HepG2 (cell line): Measurements from ENCODE around the gene SAA1. TPM values are rescaled to one million over a fixed set of nuclear protein-coding genes. Genes with fewer than 3 reads are reported as not detected.

Experiments
- ATAC-seq: fragments of 200-7000 bp; cut with Tn5 transposase; 3 replicates; pipeline ENCODE4 v1.9.1; 2020; ENCODE audit warnings: mild to moderate bottlenecking, moderate library complexity
- BruUV-seq: library from RNA; stranded (reverse); fragments of 400-500 nt; replicated peaks from 2 replicates; lab custom pipeline; 2021; lab: Mats Ljungman, UMichigan
- CTCF ChIA-PET: fragments of 300-600 bp; formaldehyde crosslinking; extraction: SDS; loops from one replicate; lab custom pipeline; 2021; ENCODE audit warnings: low total read pairs, inconsistent platforms, low intra/inter-chr PET ratio; lab: Yijun Ruan, JAX
- POLR2A ChIA-PET: fragments of 350-600 bp; sonication (Branson Sonifier 250); formaldehyde crosslinking; loops from one replicate; lab custom pipeline; 2020; ENCODE audit warnings: antibody characterized with exemption, inconsistent platforms; lab: Yijun Ruan, JAX
- DNase-seq: peaks from one replicate; pipeline ENCODE4 v3.0.0-alpha.2; 2015; ENCODE audit warnings: low spot score
- FAIRE-seq: peaks from 3 replicates; lab custom pipeline; 2011; peaks lifted over from hg19 to GRCh38; lab: Jason Lieb, UNC
- H2AFZ ChIP-seq: one replicate; pipeline ENCODE4 v1.6.1; 2011; ENCODE audit warnings: low read length, inconsistent platforms
- H3K27ac ChIP-seq: fragments of 300-600 bp; 3 replicates; pipeline ENCODE4 v1.8.0; 2011; ENCODE audit warnings: mixed run types, mild to moderate bottlenecking, mixed read lengths, low read length, inconsistent platforms; ENCODE audit not compliant: insufficient read depth; ENCODE audit errors: extremely low read length
- H3K27me3 ChIP-seq, 2 experiments: fragments of 200-600 bp in 1 of 2; 2 replicates in 1 of 2; 3 replicates in 1 of 2; pipeline versions ENCODE4 v1.6.0 to v1.8.0; 2011; ENCODE audit warnings: low read length in 2 of 2, mild to moderate bottlenecking in 2 of 2, moderate library complexity in 2 of 2, inconsistent platforms in 1 of 2; ENCODE audit not compliant: insufficient read depth in 2 of 2, control insufficient read depth in 1 of 2
- H3K36me3 ChIP-seq, 2 experiments: fragments of 200-600 bp in 1 of 2; replicated peaks in 1 of 2; 2 replicates in 1 of 2; 3 replicates in 1 of 2; pipeline versions ENCODE4 v1.5.1 to v1.8.0; 2011; ENCODE audit warnings: low read length in 2 of 2, inconsistent platforms in 1 of 2; ENCODE audit not compliant: insufficient read depth in 2 of 2, control insufficient read depth in 1 of 2
- H3K4me1 ChIP-seq: 2 replicates; pipeline ENCODE4 v1.5.1; 2012; ENCODE audit warnings: low read length, inconsistent platforms; ENCODE audit not compliant: insufficient read depth
- H3K4me2 ChIP-seq: 2 replicates; pipeline ENCODE4 v1.6.0; 2011; ENCODE audit warnings: low read depth, low read length, inconsistent platforms
- H3K4me3 ChIP-seq, 3 experiments: fragments of 200-600 bp in 1 of 3; sonication (generic), shearing (Covaris generic) in 1 of 3; replicated peaks in 1 of 3; 2 replicates each; pipeline ENCODE4 v1.5.1; 2011 to 2016; ENCODE audit warnings: low read length in 3 of 3, inconsistent platforms in 2 of 3, low read depth in 2 of 3, mild to moderate bottlenecking in 2 of 3, control low read depth in 1 of 3, mixed read lengths in 1 of 3; ENCODE audit not compliant: insufficient read depth in 1 of 3
- H3K79me2 ChIP-seq: one replicate; pipeline ENCODE4 v1.6.1; 2011; ENCODE audit warnings: low read length, inconsistent platforms; ENCODE audit not compliant: insufficient read depth
- H3K9ac ChIP-seq: 2 replicates; pipeline ENCODE4 v1.6.0; 2011; ENCODE audit warnings: mild to moderate bottlenecking, low read depth, low read length, inconsistent platforms; ENCODE audit not compliant: insufficient read depth
- H3K9me3 ChIP-seq: 2 replicates; pipeline ENCODE4 v1.5.1; 2012; ENCODE audit warnings: mild to moderate bottlenecking, low read length
- H4K20me1 ChIP-seq: 2 replicates; pipeline ENCODE4 v1.6.0; 2011; ENCODE audit warnings: inconsistent platforms, mild to moderate bottlenecking, low read length, moderate library complexity; ENCODE audit not compliant: insufficient read depth
- CEBPB ChIP-seq: IDR thresholded peaks from 2 replicates; pipeline ENCODE4 v1.6.1; 2011; ENCODE audit warnings: low read depth, low read length, improper control_type of control experiment, borderline replicate concordance
- DNMT1 ChIP-seq: sonication (generic); formaldehyde crosslinking; IDR thresholded peaks from 2 replicates; pipeline ENCODE4 v1.5.1; 2020; ENCODE audit warnings: mild to moderate bottlenecking, missing genetic modification reagents
- RBAK ChIP-seq: sonication (generic); formaldehyde crosslinking; IDR thresholded peaks from 2 replicates; pipeline ENCODE4 v1.5.1; 2020; ENCODE audit warnings: mild to moderate bottlenecking, missing genetic modification reagents
- ZFY ChIP-seq: sonication (generic); formaldehyde crosslinking; IDR thresholded peaks from 2 replicates; pipeline ENCODE4 v1.4.0; 2020; ENCODE audit warnings: missing genetic modification reagents
- WGBS: methylation state at CpG from one replicate; pipeline ENCODE4 v1.1.6; 2017; ENCODE audit warnings: low lambda C conversion rate; 5-methylcytosine and 5-hydroxymethylcytosine counted together
- in situ Hi-C: cut with HindIII; loops from 2 replicates; pipeline ENCODE4 v1.10.0; 2017; ENCODE audit warnings: low pct_unique_long_range_greater_than_20kb; ENCODE audit not compliant: extremely low pct_ligation_motif_present
- intact Hi-C: fragments of 100-400 bp; cut with micrococcal nuclease; formaldehyde crosslinking; loops from one replicate; pipeline ENCODE4 v1.10.0; 2022; ENCODE audit not compliant: unreplicated experiment
- polyA plus RNA-seq, 8 experiments: library from polyadenylated mRNA; depleted of rRNA in 3 of 8; stranded (reverse) in 7 of 8; unstranded in 1 of 8; fragments of >200 nt; fragmentation: Illumina TruSeq in 4 of 8; extraction: Trizol in 4 of 8; gene quantifications; 2 replicates each; pipeline versions ENCODE4 v1.2.1 to v1.2.3, GENCODE V29; 2011 to 2016; ENCODE audit warnings: low read depth in 4 of 8, missing spikeins in 1 of 8, mixed read lengths in 1 of 8; ENCODE audit not compliant: insufficient read depth in 1 of 8
- total RNA-seq, 5 experiments: library from RNA; depleted of rRNA; stranded (reverse); fragments of >200 nt; fragmentation: Illumina TruSeq; extraction: Trizol; gene quantifications; 2 replicates each; pipeline ENCODE4 v1.2.3, GENCODE V29; 2016; ENCODE audit warnings: low read depth in 1 of 5
- TF ChIP-seq, protein P1 (sequence below): sonication (generic); formaldehyde crosslinking; conservative IDR thresholded peaks from 2 replicates; pipeline ENCODE4 v1.4.0; 2020; ENCODE audit warnings: mild to moderate bottlenecking, missing genetic modification reagents, moderate library complexity

Gene SAA1
- total and polyA plus RNA-seq, 2 of the 13 experiments (the other 11 are each of a cell fraction or from before 2014, with no cell fraction given) = not detected

DNA sequence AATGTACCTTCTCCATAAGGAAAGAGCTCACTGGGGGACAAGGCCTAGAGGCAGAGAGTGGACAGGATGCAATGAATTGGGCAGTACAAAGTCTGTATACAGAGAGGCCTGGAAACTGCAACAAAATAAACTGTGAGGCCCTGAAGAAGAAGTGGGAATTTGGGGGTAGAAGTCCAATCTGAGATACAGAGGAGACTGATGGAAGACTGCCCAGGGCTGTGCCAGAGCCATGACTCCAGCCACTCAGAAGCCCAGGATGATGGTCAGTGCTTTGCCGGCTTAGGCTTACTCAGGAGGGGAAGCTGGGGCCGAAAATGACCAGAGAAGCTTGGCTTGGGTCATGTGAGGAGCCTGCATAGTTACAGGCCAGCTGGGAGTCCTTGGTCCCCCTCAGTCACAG, 35.2 kb upstream of the SAA1 start (continued):
- peak; percentile 53 for TF ChIP-seq ZFY
- TF ChIP-seq DNMT1 (CRISPR knock-in tag) = no peak
- TF ChIP-seq, protein P1, sequence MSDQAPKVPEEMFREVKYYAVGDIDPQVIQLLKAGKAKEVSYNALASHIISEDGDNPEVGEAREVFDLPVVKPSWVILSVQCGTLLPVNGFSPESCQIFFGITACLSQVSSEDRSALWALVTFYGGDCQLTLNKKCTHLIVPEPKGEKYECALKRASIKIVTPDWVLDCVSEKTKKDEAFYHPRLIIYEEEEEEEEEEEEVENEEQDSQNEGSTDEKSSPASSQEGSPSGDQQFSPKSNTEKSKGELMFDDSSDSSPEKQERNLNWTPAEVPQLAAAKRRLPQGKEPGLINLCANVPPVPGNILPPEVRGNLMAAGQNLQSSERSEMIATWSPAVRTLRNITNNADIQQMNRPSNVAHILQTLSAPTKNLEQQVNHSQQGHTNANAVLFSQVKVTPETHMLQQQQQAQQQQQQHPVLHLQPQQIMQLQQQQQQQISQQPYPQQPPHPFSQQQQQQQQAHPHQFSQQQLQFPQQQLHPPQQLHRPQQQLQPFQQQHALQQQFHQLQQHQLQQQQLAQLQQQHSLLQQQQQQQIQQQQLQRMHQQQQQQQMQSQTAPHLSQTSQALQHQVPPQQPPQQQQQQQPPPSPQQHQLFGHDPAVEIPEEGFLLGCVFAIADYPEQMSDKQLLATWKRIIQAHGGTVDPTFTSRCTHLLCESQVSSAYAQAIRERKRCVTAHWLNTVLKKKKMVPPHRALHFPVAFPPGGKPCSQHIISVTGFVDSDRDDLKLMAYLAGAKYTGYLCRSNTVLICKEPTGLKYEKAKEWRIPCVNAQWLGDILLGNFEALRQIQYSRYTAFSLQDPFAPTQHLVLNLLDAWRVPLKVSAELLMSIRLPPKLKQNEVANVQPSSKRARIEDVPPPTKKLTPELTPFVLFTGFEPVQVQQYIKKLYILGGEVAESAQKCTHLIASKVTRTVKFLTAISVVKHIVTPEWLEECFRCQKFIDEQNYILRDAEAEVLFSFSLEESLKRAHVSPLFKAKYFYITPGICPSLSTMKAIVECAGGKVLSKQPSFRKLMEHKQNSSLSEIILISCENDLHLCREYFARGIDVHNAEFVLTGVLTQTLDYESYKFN (CRISPR knock-in tag) = peak; percentile 74

DNA sequence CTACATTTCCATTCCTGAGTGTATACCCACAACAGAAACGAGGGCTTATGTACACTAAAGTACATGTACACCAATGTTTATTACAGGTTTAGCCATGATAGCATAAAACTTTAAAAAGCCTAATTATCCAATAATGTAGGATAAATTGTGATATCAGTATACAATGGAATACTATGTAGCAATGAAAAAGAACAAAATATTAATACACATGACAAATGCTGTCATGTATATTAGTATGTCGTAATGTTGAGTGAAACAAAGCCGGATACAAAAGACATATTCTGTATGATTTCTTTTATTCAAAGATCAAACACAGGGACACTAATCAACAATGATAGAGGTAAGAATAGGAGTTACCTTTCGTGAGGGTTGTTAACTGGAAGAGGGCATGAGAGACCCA, 32.2 kb upstream of the SAA1 start:
- CTCF ChIA-PET = no interaction called here
- H3K27ac ChIP-seq = no peak overlapping the region
- H3K9me3 ChIP-seq = no peaks in the 10 kb centered on the region
- no peak overlapping the region for H3K4me2 ChIP-seq
- H3K4me3 ChIP-seq = no peak overlapping the region
- no peaks in the 10 kb centered on the region for H3K36me3 ChIP-seq
- ATAC-seq (no peak), DNase-seq (no peak)
- in situ Hi-C loops = no loop called here
- H3K79me2 ChIP-seq = peaks cover 13% of the 10 kb centered on the region
- 95% methylated on average over 4 of the region's 4 CpGs for WGBS
- no peaks in the 10 kb centered on the region for H4K20me1 ChIP-seq
- H3K27me3 ChIP-seq = no peaks in the 10 kb centered on the region
- TF ChIP-seq RBAK (CRISPR knock-in tag) (no peak), CEBPB (peak; percentile 52; the same call in 1 of the 2 replicates)
- TF ChIP-seq, all 625 proteins: peak for 1
- peaks cover 99% of the 10 kb centered on the region for H3K4me1 ChIP-seq
- no peak for FAIRE-seq
- intact Hi-C loops = loop anchor here (10.0 kb wide), 1 partner anchor 91 kb away; the partner anchor contains the start of genes GTF2H1 and HPS5
- no TSS peak for BruUV-seq
- H3K9ac ChIP-seq = no peak overlapping the region
- H2AFZ ChIP-seq = no peak overlapping the region
- POLR2A ChIA-PET = interaction anchor here (4.8 kb wide), 1 partner anchor 9 kb away, joined by 37 read pairs; no protein-coding TSS in a partner anchor
